Keratinocyte (primary cell): ENCODE data around the gene ZC2HC1B.
"Not testable (repeated sequence)": the region's sequence is repeated elsewhere in the genome, so short reads cannot be mapped to it uniquely, and the experiment has no call there.

Experiments used
- CTCF ChIP-seq, 3 experiments: IDR thresholded peaks in 1 of 3; conservative IDR thresholded peaks in 1 of 3; optimal IDR thresholded peaks in 1 of 3; 2 replicates in 2 of 3; 3 replicates in 1 of 3; pipeline versions ENCODE3 to v1.5.1; 2011; ENCODE audit warnings: low read length in 3 of 3, mild to moderate bottlenecking in 3 of 3, moderate library complexity in 2 of 3, control low read depth in 1 of 3, inconsistent platforms in 1 of 3; ENCODE audit not compliant: insufficient read depth in 2 of 3; ENCODE audit errors: extremely low read depth in 1 of 3
- EZH2 ChIP-seq: IDR thresholded peaks from one replicate; pipeline ENCODE4 v1.6.1; 2012; ENCODE audit warnings: inconsistent platforms, mild to moderate bottlenecking, low read length, moderate library complexity

GRCh38 chr6:143856762-143857161 lies 7.5 kb upstream of the ZC2HC1B start:
- not testable (repeated sequence) for TF ChIP-seq CTCF (optimal IDR thresholded peaks at IDR 0.05 in 1 of 3, IDR thresholded peaks at IDR 0.05 in 1 of 3, conservative IDR thresholded peaks at IDR 0.05 in 1 of 3; ENCODE audit: extremely low read depth in 1 of 3, insufficient read depth in 2 of 3, low read length in 3 of 3); EZH2
